HepG2 (cell line): ENCODE data around the gene CHCHD6. TPM values are rescaled to one million over a fixed set of nuclear protein-coding genes. Genes with fewer than 3 reads are reported as not detected.

Source experiments
- ATAC-seq: fragments of 200-7000 bp; cut with Tn5 transposase; 3 replicates; pipeline ENCODE4 v1.9.1; 2020; ENCODE audit warnings: mild to moderate bottlenecking, moderate library complexity
- BruUV-seq: library from RNA; stranded (reverse); fragments of 400-500 nt; replicated peaks from 2 replicates; lab custom pipeline; 2021; lab: Mats Ljungman, UMichigan
- CTCF ChIA-PET: fragments of 300-600 bp; formaldehyde crosslinking; extraction: SDS; loops from one replicate; lab custom pipeline; 2021; ENCODE audit warnings: low total read pairs, inconsistent platforms, low intra/inter-chr PET ratio; lab: Yijun Ruan, JAX
- POLR2A ChIA-PET: fragments of 350-600 bp; sonication (Branson Sonifier 250); formaldehyde crosslinking; loops from one replicate; lab custom pipeline; 2020; ENCODE audit warnings: antibody characterized with exemption, inconsistent platforms; lab: Yijun Ruan, JAX
- DNase-seq: peaks from one replicate; pipeline ENCODE4 v3.0.0-alpha.2; 2015; ENCODE audit warnings: low spot score
- FAIRE-seq: peaks from 3 replicates; lab custom pipeline; 2011; peaks lifted over from hg19 to GRCh38; lab: Jason Lieb, UNC
- H2AFZ ChIP-seq: one replicate; pipeline ENCODE4 v1.6.1; 2011; ENCODE audit warnings: low read length, inconsistent platforms
- H3K27ac ChIP-seq: fragments of 300-600 bp; 3 replicates; pipeline ENCODE4 v1.8.0; 2011; ENCODE audit warnings: mixed run types, mild to moderate bottlenecking, mixed read lengths, low read length, inconsistent platforms; ENCODE audit not compliant: insufficient read depth; ENCODE audit errors: extremely low read length
- H3K27me3 ChIP-seq, 2 experiments: fragments of 200-600 bp in 1 of 2; 2 replicates in 1 of 2; 3 replicates in 1 of 2; pipeline versions ENCODE4 v1.6.0 to v1.8.0; 2011; ENCODE audit warnings: low read length in 2 of 2, mild to moderate bottlenecking in 2 of 2, moderate library complexity in 2 of 2, inconsistent platforms in 1 of 2; ENCODE audit not compliant: insufficient read depth in 2 of 2, control insufficient read depth in 1 of 2
- H3K36me3 ChIP-seq, 2 experiments: fragments of 200-600 bp in 1 of 2; replicated peaks in 1 of 2; 2 replicates in 1 of 2; 3 replicates in 1 of 2; pipeline versions ENCODE4 v1.5.1 to v1.8.0; 2011; ENCODE audit warnings: low read length in 2 of 2, inconsistent platforms in 1 of 2; ENCODE audit not compliant: insufficient read depth in 2 of 2, control insufficient read depth in 1 of 2
- H3K4me1 ChIP-seq: 2 replicates; pipeline ENCODE4 v1.5.1; 2012; ENCODE audit warnings: low read length, inconsistent platforms; ENCODE audit not compliant: insufficient read depth
- H3K4me2 ChIP-seq: 2 replicates; pipeline ENCODE4 v1.6.0; 2011; ENCODE audit warnings: low read depth, low read length, inconsistent platforms
- H3K4me3 ChIP-seq, 3 experiments: fragments of 200-600 bp in 1 of 3; sonication (generic), shearing (Covaris generic) in 1 of 3; replicated peaks in 1 of 3; 2 replicates each; pipeline ENCODE4 v1.5.1; 2011 to 2016; ENCODE audit warnings: low read length in 3 of 3, inconsistent platforms in 2 of 3, low read depth in 2 of 3, mild to moderate bottlenecking in 2 of 3, control low read depth in 1 of 3, mixed read lengths in 1 of 3; ENCODE audit not compliant: insufficient read depth in 1 of 3
- H3K79me2 ChIP-seq: one replicate; pipeline ENCODE4 v1.6.1; 2011; ENCODE audit warnings: low read length, inconsistent platforms; ENCODE audit not compliant: insufficient read depth
- H3K9ac ChIP-seq: 2 replicates; pipeline ENCODE4 v1.6.0; 2011; ENCODE audit warnings: mild to moderate bottlenecking, low read depth, low read length, inconsistent platforms; ENCODE audit not compliant: insufficient read depth
- H3K9me3 ChIP-seq: 2 replicates; pipeline ENCODE4 v1.5.1; 2012; ENCODE audit warnings: mild to moderate bottlenecking, low read length
- H4K20me1 ChIP-seq: 2 replicates; pipeline ENCODE4 v1.6.0; 2011; ENCODE audit warnings: inconsistent platforms, mild to moderate bottlenecking, low read length, moderate library complexity; ENCODE audit not compliant: insufficient read depth
- ARID4A ChIP-seq: sonication (generic); formaldehyde crosslinking; IDR thresholded peaks from 2 replicates; pipeline ENCODE4 v1.5.0; 2020; ENCODE audit warnings: mild to moderate bottlenecking, missing genetic modification reagents, borderline replicate concordance
- DBP ChIP-seq: sonication (generic); formaldehyde crosslinking; IDR thresholded peaks from 2 replicates; pipeline ENCODE4 v1.4.0; 2020; ENCODE audit warnings: missing genetic modification reagents; ENCODE audit errors: not compliant biosample characterization
- POGZ ChIP-seq: sonication (generic); formaldehyde crosslinking; IDR thresholded peaks from 2 replicates; pipeline ENCODE4 v1.4.0; 2020; ENCODE audit warnings: mild to moderate bottlenecking, missing genetic modification reagents
- TBP ChIP-seq: sonication (generic); formaldehyde crosslinking; IDR thresholded peaks from 2 replicates; pipeline ENCODE4 v1.5.0; 2020; ENCODE audit warnings: missing genetic modification reagents
- TFE3 ChIP-seq: IDR thresholded peaks from 2 replicates; pipeline ENCODE4 v1.6.1; 2016
- ZNF552 ChIP-seq: sonication (generic); formaldehyde crosslinking; IDR thresholded peaks from 2 replicates; pipeline ENCODE4 v1.9.0; 2022; ENCODE audit warnings: missing genetic modification reagents, mild to moderate bottlenecking, borderline replicate concordance
- ZNF619 ChIP-seq: sonication (generic); formaldehyde crosslinking; IDR thresholded peaks from 2 replicates; pipeline ENCODE4 v1.4.0; 2020; ENCODE audit warnings: mild to moderate bottlenecking, missing genetic modification reagents
- WGBS: methylation state at CpG from one replicate; pipeline ENCODE4 v1.1.6; 2017; ENCODE audit warnings: low lambda C conversion rate; 5-methylcytosine and 5-hydroxymethylcytosine counted together
- in situ Hi-C: cut with HindIII; loops from 2 replicates; pipeline ENCODE4 v1.10.0; 2017; ENCODE audit warnings: low pct_unique_long_range_greater_than_20kb; ENCODE audit not compliant: extremely low pct_ligation_motif_present
- intact Hi-C: fragments of 100-400 bp; cut with micrococcal nuclease; formaldehyde crosslinking; loops from one replicate; pipeline ENCODE4 v1.10.0; 2022; ENCODE audit not compliant: unreplicated experiment
- polyA plus RNA-seq, 8 experiments: library from polyadenylated mRNA; depleted of rRNA in 3 of 8; stranded (reverse) in 7 of 8; unstranded in 1 of 8; fragments of >200 nt; fragmentation: Illumina TruSeq in 4 of 8; extraction: Trizol in 4 of 8; gene quantifications; 2 replicates each; pipeline versions ENCODE4 v1.2.1 to v1.2.3, GENCODE V29; 2011 to 2016; ENCODE audit warnings: low read depth in 4 of 8, missing spikeins in 1 of 8, mixed read lengths in 1 of 8; ENCODE audit not compliant: insufficient read depth in 1 of 8
- total RNA-seq, 5 experiments: library from RNA; depleted of rRNA; stranded (reverse); fragments of >200 nt; fragmentation: Illumina TruSeq; extraction: Trizol; gene quantifications; 2 replicates each; pipeline ENCODE4 v1.2.3, GENCODE V29; 2016; ENCODE audit warnings: low read depth in 1 of 5

CHCHD6 gene
- total and polyA plus RNA-seq, 2 of the 13 experiments (the other 11 are each of a cell fraction or from before 2014, with no cell fraction given), result 20.3 to 20.8 TPM

- Histone ChIP-seq H3K9me3 (no peaks in the 10 kb centered on the region), H3K9ac (no peak overlapping the region), H3K27ac (no peak overlapping the region), H3K36me3 (peaks cover 0 to 4% of the 10 kb centered on the region in 2 experiments; a peak in 1 of 5 replicates), H3K27me3 (no peaks in the 10 kb centered on the region), H3K4me1 (no peaks in the 10 kb centered on the region), H4K20me1 (no peaks in the 10 kb centered on the region), H2AFZ (no peak overlapping the region), H3K4me2 (no peak overlapping the region), H3K79me2 (no peaks in the 10 kb centered on the region), H3K4me3 (no peak overlapping the region)
- no TSS peak for BruUV-seq
- in situ Hi-C loops, result no loop called here
- no peak for TF ChIP-seq ARID4A
- no peak for TF ChIP-seq ZNF619 (CRISPR knock-in tag)
- no peak for TF ChIP-seq ZNF552 (CRISPR knock-in tag)
- no peak for TF ChIP-seq POGZ (CRISPR knock-in tag)
- TF ChIP-seq TFE3 (CRISPR knock-in tag), result no peak
- no peak for TF ChIP-seq DBP
- no peak for TF ChIP-seq TBP (CRISPR knock-in tag)
- ATAC-seq (no peak), DNase-seq (no peak), FAIRE-seq (no peak)
- intact Hi-C loops, result no loop called here
- WGBS, result 92% methylated on average over 4 of the region's 6 CpGs
- CTCF ChIA-PET, result no interaction called here
- POLR2A ChIA-PET, result no interaction called here
Observed at GRCh38 chr3:126913524-126913923, 209.5 kb downstream of the CHCHD6 start.
